ENCODE data around the gene OSBPL5. TPM values are rescaled to one million over a fixed set of nuclear protein-coding genes. Genes with fewer than 3 reads are reported as not detected.
A peak's percentile ranks its signal among the peaks of the same experiment; 100 is the strongest.

The OSBPL5 gene
- polyA plus RNA-seq, 3 donors = 3.1 to 30.3 (median 6.8) TPM

- H3K9me3 Mint-ChIP-seq = peaks cover 0 to 5% (median 0%) of the 10 kb centered on the region in 7 donors
- Histone ChIP-seq H3K4me2 (replicated peaks; ENCODE audit: extremely low read depth, low read length, poor library complexity, severe bottlenecking) (no peak overlapping the region), H3K9me3 (replicated peaks in 1 of 2; ENCODE audit: control insufficient read depth in 1 of 2, insufficient read depth in 1 of 2, low read length in 2 of 2) (no peaks in the 10 kb centered on the region), H3K4me1 (ENCODE audit: control insufficient read depth in 1 of 2, insufficient read depth in 2 of 2, low read length in 2 of 2) (peaks cover 0 to 9% of the 10 kb centered on the region in 2 donors), H3K9ac (ENCODE audit: insufficient read depth, low read length, poor library complexity, severe bottlenecking) (no peak overlapping the region), H2AFZ (ENCODE audit: insufficient read depth, low read depth, low read length, poor library complexity, severe bottlenecking) (no peak overlapping the region), H4K20me1 (ENCODE audit: insufficient read depth, low read length) (no peaks in the 10 kb centered on the region), H3K36me3 (replicated peaks in 1 of 2; ENCODE audit: control insufficient read depth in 1 of 2, insufficient read depth in 2 of 2, low read length in 2 of 2) (no peaks in the 10 kb centered on the region), H3K79me2 (ENCODE audit: insufficient read depth, low read length) (no peaks in the 10 kb centered on the region), H3K27me3 (ENCODE audit: control insufficient read depth in 2 of 2, insufficient read depth in 2 of 2, low read length in 2 of 2) (peaks cover 4 to 32% of the 10 kb centered on the region in 2 donors), H3K27ac (ENCODE audit: low read depth in 1 of 2, low read length in 2 of 2) (no peak overlapping the region), H3K4me3 (replicated peaks in 1 of 3; ENCODE audit: low read depth in 2 of 3, low read length in 3 of 3) (no peak overlapping the region)
- 92% methylated on average over 19 of the region's 24 CpGs for WGBS (ENCODE audit: insufficient coverage)
- no peaks in the 10 kb centered on the region for H3K36me3 Mint-ChIP-seq
- H3K27ac Mint-ChIP-seq = no peak overlapping the region
- no peak for TF ChIP-seq CTCF (IDR thresholded peaks at IDR 0.05)
- no peak for DNase-seq
- H3K4me3 Mint-ChIP-seq = peak overlapping the region in 1 of 2 donors; percentile 35
- H3K27me3 Mint-ChIP-seq (ENCODE audit: low read depth in 3 of 3) = peaks cover 32 to 52% (median 39%) of the 10 kb centered on the region in 3 donors
- intact Hi-C loops (cut with micrococcal nuclease) = no loop called here
- no peaks in the 10 kb centered on the region for H3K4me1 Mint-ChIP-seq
Measured at GRCh38 chr11:3204141-3205015, 39.3 kb upstream of the OSBPL5 start.

GRCh38 chr11:3203221-3204043, 38.3 kb upstream of the OSBPL5 start:
- no peak for DNase-seq
- 1% methylated on average over 38 of the region's 51 CpGs for WGBS (ENCODE audit: insufficient coverage)
- Histone ChIP-seq H3K9me3 (replicated peaks in 1 of 2; ENCODE audit: control insufficient read depth in 1 of 2, insufficient read depth in 1 of 2, low read length in 2 of 2) (no peaks in the 10 kb centered on the region), H3K9ac (ENCODE audit: insufficient read depth, low read length, poor library complexity, severe bottlenecking) (no peak overlapping the region), H3K27ac (ENCODE audit: low read depth in 1 of 2, low read length in 2 of 2) (no peak overlapping the region), H3K79me2 (ENCODE audit: insufficient read depth, low read length) (no peaks in the 10 kb centered on the region), H3K27me3 (ENCODE audit: control insufficient read depth in 2 of 2, insufficient read depth in 2 of 2, low read length in 2 of 2) (peaks cover 4 to 32% of the 10 kb centered on the region in 2 donors), H3K4me1 (ENCODE audit: control insufficient read depth in 1 of 2, insufficient read depth in 2 of 2, low read length in 2 of 2) (peaks cover 0 to 9% of the 10 kb centered on the region in 2 donors), H2AFZ (ENCODE audit: insufficient read depth, low read depth, low read length, poor library complexity, severe bottlenecking) (no peak overlapping the region), H4K20me1 (ENCODE audit: insufficient read depth, low read length) (no peaks in the 10 kb centered on the region), H3K36me3 (replicated peaks in 1 of 2; ENCODE audit: control insufficient read depth in 1 of 2, insufficient read depth in 2 of 2, low read length in 2 of 2) (no peaks in the 10 kb centered on the region), H3K4me2 (replicated peaks; ENCODE audit: extremely low read depth, low read length, poor library complexity, severe bottlenecking) (no peak overlapping the region), H3K4me3 (replicated peaks in 1 of 3; ENCODE audit: low read depth in 2 of 3, low read length in 3 of 3) (no peak overlapping the region)
- peaks cover 32 to 52% (median 39%) of the 10 kb centered on the region in 3 donors for H3K27me3 Mint-ChIP-seq (ENCODE audit: low read depth in 3 of 3)
- H3K36me3 Mint-ChIP-seq = no peaks in the 10 kb centered on the region
- peaks cover 0 to 5% (median 0%) of the 10 kb centered on the region in 7 donors for H3K9me3 Mint-ChIP-seq
- H3K4me1 Mint-ChIP-seq = no peaks in the 10 kb centered on the region
- H3K4me3 Mint-ChIP-seq = peak overlapping the region in 1 of 2 donors; percentile 35
- no peak overlapping the region for H3K27ac Mint-ChIP-seq
- intact Hi-C loops (cut with micrococcal nuclease) = no loop called here
- TF ChIP-seq CTCF (IDR thresholded peaks at IDR 0.05) = no peak
